Measurements from ENCODE around the gene STK24.

DNA sequence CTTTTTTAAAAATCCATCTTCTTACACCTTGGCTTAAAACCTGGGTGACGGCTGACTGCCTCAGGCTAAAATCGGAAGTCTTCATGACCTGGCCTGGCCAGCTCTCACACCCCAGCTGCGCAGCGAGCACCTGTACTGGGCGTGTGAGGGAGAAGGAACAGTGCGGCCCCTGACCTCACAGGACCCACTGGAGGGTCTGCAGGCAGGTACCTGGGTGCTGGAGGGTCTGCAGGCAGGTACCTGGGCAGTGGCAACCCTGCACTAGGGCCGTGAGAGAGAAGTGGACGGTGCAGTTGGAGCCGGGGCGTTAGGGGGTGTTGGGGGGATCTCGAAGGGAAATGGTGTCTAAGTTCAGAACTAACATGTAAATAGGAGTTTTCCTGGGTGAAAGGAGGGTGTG is 144.3 kb downstream of the STK24 start:
- TF ChIP-seq, protein P1, sequence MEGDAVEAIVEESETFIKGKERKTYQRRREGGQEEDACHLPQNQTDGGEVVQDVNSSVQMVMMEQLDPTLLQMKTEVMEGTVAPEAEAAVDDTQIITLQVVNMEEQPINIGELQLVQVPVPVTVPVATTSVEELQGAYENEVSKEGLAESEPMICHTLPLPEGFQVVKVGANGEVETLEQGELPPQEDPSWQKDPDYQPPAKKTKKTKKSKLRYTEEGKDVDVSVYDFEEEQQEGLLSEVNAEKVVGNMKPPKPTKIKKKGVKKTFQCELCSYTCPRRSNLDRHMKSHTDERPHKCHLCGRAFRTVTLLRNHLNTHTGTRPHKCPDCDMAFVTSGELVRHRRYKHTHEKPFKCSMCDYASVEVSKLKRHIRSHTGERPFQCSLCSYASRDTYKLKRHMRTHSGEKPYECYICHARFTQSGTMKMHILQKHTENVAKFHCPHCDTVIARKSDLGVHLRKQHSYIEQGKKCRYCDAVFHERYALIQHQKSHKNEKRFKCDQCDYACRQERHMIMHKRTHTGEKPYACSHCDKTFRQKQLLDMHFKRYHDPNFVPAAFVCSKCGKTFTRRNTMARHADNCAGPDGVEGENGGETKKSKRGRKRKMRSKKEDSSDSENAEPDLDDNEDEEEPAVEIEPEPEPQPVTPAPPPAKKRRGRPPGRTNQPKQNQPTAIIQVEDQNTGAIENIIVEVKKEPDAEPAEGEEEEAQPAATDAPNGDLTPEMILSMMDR (IDR thresholded peaks at IDR 0.05 in 2 of 3, conservative IDR thresholded peaks at IDR 0.05 in 1 of 3; ENCODE audit: control insufficient read depth in 2 of 3, extremely low read depth in 1 of 3, insufficient read depth in 1 of 3, low read depth in 3 of 3, low read length in 3 of 3) = no peak
- TF ChIP-seq CHD2 (IDR thresholded peaks at IDR 0.05; ENCODE audit: borderline replicate concordance, low read depth, low read length) = no peak
- no peak for TF ChIP-seq PAX8 (IDR thresholded peaks at IDR 0.05)
- no peak for TF ChIP-seq SIN3A (IDR thresholded peaks at IDR 0.05; ENCODE audit: low read depth, low read length)
- no peak for TF ChIP-seq FOS (IDR thresholded peaks at IDR 0.05; ENCODE audit: borderline replicate concordance, extremely low read depth, insufficient read length)
- TF ChIP-seq EZH2 (IDR thresholded peaks at IDR 0.05; ENCODE audit: borderline replicate concordance, control insufficient read depth, low read depth, low read length) = no peak
- TF ChIP-seq EP300 (IDR thresholded peaks at IDR 0.05; ENCODE audit: borderline replicate concordance in 1 of 2, control insufficient read depth in 1 of 2, low read depth in 2 of 2, low read length in 2 of 2) = no peak
- TF ChIP-seq, protein P2, sequence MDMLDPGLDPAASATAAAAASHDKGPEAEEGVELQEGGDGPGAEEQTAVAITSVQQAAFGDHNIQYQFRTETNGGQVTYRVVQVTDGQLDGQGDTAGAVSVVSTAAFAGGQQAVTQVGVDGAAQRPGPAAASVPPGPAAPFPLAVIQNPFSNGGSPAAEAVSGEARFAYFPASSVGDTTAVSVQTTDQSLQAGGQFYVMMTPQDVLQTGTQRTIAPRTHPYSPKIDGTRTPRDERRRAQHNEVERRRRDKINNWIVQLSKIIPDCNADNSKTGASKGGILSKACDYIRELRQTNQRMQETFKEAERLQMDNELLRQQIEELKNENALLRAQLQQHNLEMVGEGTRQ (IDR thresholded peaks at IDR 0.05; ENCODE audit: borderline replicate concordance, low read depth, low read length) = no peak
